OCI-LY3 (cell line): ENCODE data around the gene EPHA1.

ENCODE experiments used
- H2AFZ ChIP-seq: fragments of 200-600, 300-600 bp; shearing (Covaris generic); 2 replicates; pipeline ENCODE4 v1.6.0; 2014; ENCODE audit warnings: antibody characterized with exemption, low read depth, low read length
- H3K27ac ChIP-seq: fragments of 200-600, 300-600 bp; sonication (generic); 2 replicates; pipeline ENCODE4 v1.5.1; 2014; ENCODE audit warnings: mild to moderate bottlenecking, low read length, moderate library complexity, mixed read lengths
- H3K27me3 ChIP-seq: fragments of 200-600, 300-600 bp; sonication (generic); 2 replicates; pipeline ENCODE4 v1.6.1; 2014; ENCODE audit warnings: low read depth, low read length, mixed read lengths
- H3K36me3 ChIP-seq: fragments of 200-600, 300-600 bp; sonication (generic); replicated peaks from 2 replicates; pipeline ENCODE3; 2014; ENCODE audit warnings: low read depth, low read length, mixed read lengths
- H3K4me1 ChIP-seq: fragments of 300-600, 200-600 bp; sonication (generic); 2 replicates; pipeline ENCODE4 v1.6.1; 2014; ENCODE audit warnings: low read length, mixed read lengths
- H3K4me2 ChIP-seq: fragments of 200-600, 300-600 bp; sonication (generic); 2 replicates; pipeline ENCODE4 v1.6.1; 2014; ENCODE audit warnings: low read length, mixed read lengths
- H3K4me3 ChIP-seq: fragments of 300-600, 200-600 bp; sonication (generic); 2 replicates; pipeline ENCODE4 v1.5.1; 2014; ENCODE audit warnings: antibody characterized with exemption, mild to moderate bottlenecking, low read length, moderate library complexity
- H3K79me2 ChIP-seq: fragments of 300-600, 200-600 bp; shearing (Covaris generic); 2 replicates; pipeline ENCODE4 v1.6.1; 2014; ENCODE audit warnings: mild to moderate bottlenecking, low read length, mixed read lengths
- H3K9ac ChIP-seq: fragments of 300-600, 200-600 bp; shearing (Covaris generic); 2 replicates; pipeline ENCODE4 v1.6.0; 2014; ENCODE audit warnings: mild to moderate bottlenecking, low read length, moderate library complexity
- H3K9me3 ChIP-seq: fragments of 200-600, 300-600 bp; shearing (Covaris generic); 2 replicates; pipeline ENCODE4 v1.6.1; 2014; ENCODE audit warnings: low read length, mixed read lengths; ENCODE audit not compliant: insufficient read depth
- H4K20me1 ChIP-seq: fragments of 200-600, 300-600 bp; sonication (generic); 2 replicates; pipeline ENCODE4 v1.6.1; 2016; ENCODE audit warnings: low read length, mixed read lengths; ENCODE audit not compliant: insufficient read depth
- CTCF ChIP-seq: fragments of 200-600, 300-600 bp; sonication (generic); IDR thresholded peaks from 2 replicates; pipeline ENCODE4 v1.5.1; 2014; ENCODE audit warnings: antibody characterized with exemption, low read length, low read depth
- EZH2phosphoT487 ChIP-seq: fragments of 200-600 bp; shearing (Covaris generic); IDR thresholded peaks from 2 replicates; pipeline ENCODE4 v1.6.1; 2018; ENCODE audit warnings: antibody characterized with exemption, mixed run types, low read depth

Gene EPHA1

GRCh38 chr7:143351574-143351973, 57.1 kb downstream of the EPHA1 start:
- H4K20me1 ChIP-seq, result no peaks in the 10 kb centered on the region
- TF ChIP-seq CTCF (no peak), EZH2phosphoT487 (no peak)

GRCh38 chr7:143351060-143351459, 57.6 kb downstream of the EPHA1 start:
- no peak for TF ChIP-seq EZH2phosphoT487
- no peak for TF ChIP-seq CTCF

More at GRCh38 chr7:143351574-143351973, 57.1 kb downstream of the EPHA1 start:
- Histone ChIP-seq H3K36me3 (no peaks in the 10 kb centered on the region), H3K9ac (no peak overlapping the region), H3K9me3 (no peaks in the 10 kb centered on the region), H3K79me2 (no peaks in the 10 kb centered on the region), H3K27ac (no peak overlapping the region), H3K4me1 (no peaks in the 10 kb centered on the region), H3K4me3 (no peak overlapping the region), H3K4me2 (no peak overlapping the region), H2AFZ (no peak overlapping the region), H3K27me3 (peaks cover 39% of the 10 kb centered on the region)

GRCh38 chr7:143347950-143348349, 60.7 kb downstream of the EPHA1 start:
- no peak overlapping the region for H3K4me2 ChIP-seq
- H3K36me3 ChIP-seq, result no peaks in the 10 kb centered on the region
- H3K9ac ChIP-seq, result no peak overlapping the region
- no peaks in the 10 kb centered on the region for H4K20me1 ChIP-seq
- no peaks in the 10 kb centered on the region for H3K79me2 ChIP-seq
- peaks cover 42% of the 10 kb centered on the region for H3K27me3 ChIP-seq
- H3K27ac ChIP-seq, result no peak overlapping the region
- no peak overlapping the region for H3K4me3 ChIP-seq
- H2AFZ ChIP-seq, result no peak overlapping the region
- no peaks in the 10 kb centered on the region for H3K4me1 ChIP-seq
- no peak for TF ChIP-seq EZH2phosphoT487
- TF ChIP-seq CTCF, result no peak
- H3K9me3 ChIP-seq, result no peaks in the 10 kb centered on the region

More at GRCh38 chr7:143351060-143351459, 57.6 kb downstream of the EPHA1 start:
- Histone ChIP-seq H2AFZ (no peak overlapping the region), H3K4me2 (no peak overlapping the region), H4K20me1 (no peaks in the 10 kb centered on the region), H3K79me2 (no peaks in the 10 kb centered on the region), H3K4me1 (no peaks in the 10 kb centered on the region), H3K9me3 (no peaks in the 10 kb centered on the region), H3K27me3 (peaks cover 41% of the 10 kb centered on the region), H3K36me3 (no peaks in the 10 kb centered on the region), H3K27ac (no peak overlapping the region), H3K9ac (no peak overlapping the region), H3K4me3 (no peak overlapping the region)

- Histone ChIP-seq H3K4me2 (no peak overlapping the region), H3K9me3 (no peaks in the 10 kb centered on the region), H3K79me2 (no peaks in the 10 kb centered on the region), H2AFZ (no peak overlapping the region), H3K4me1 (no peaks in the 10 kb centered on the region), H3K27ac (no peak overlapping the region), H3K9ac (no peak overlapping the region), H4K20me1 (no peaks in the 10 kb centered on the region), H3K4me3 (no peak overlapping the region), H3K27me3 (peaks cover 39% of the 10 kb centered on the region), H3K36me3 (no peaks in the 10 kb centered on the region)
- no peak for TF ChIP-seq CTCF
- TF ChIP-seq EZH2phosphoT487, result no peak
These were observed 62.6 kb downstream of the EPHA1 start for GRCh38 chr7:143346018-143346417.
